ENCODE data around the gene MEA1.
"Not testable (repeated sequence)": the region's sequence is repeated elsewhere in the genome, so short reads cannot be mapped to it uniquely, and the experiment has no call there.

MEA1 gene

GRCh38 chr6:43006251-43006650 is 7.5 kb downstream of the MEA1 start:
- DNase-seq, result no peak

- no peak for DNase-seq
Measured at GRCh38 chr6:43005844-43006243, 7.9 kb downstream of the MEA1 start.

GRCh38 chr6:43001843-43002242 is 11.9 kb downstream of the MEA1 start:
- no peak for DNase-seq

GRCh38 chr6:42998205-42998604 is 15.5 kb downstream of the MEA1 start:
- not testable (repeated sequence) for DNase-seq

- DNase-seq, result no peak
Measured at GRCh38 chr6:42996513-42996912, 17.2 kb downstream of the MEA1 start.

- DNase-seq, result no peak
Measured at GRCh38 chr6:42993445-42993844, 20.3 kb downstream of the MEA1 start.

- DNase-seq, result no peak
Measured at GRCh38 chr6:42989923-42990322, 23.8 kb downstream of the MEA1 start.

- DNase-seq, result no peak
Measured at GRCh38 chr6:42988486-42989020, 25.2 kb downstream of the MEA1 start.

GRCh38 chr6:42987533-42988451 is 26.0 kb downstream of the MEA1 start:
- DNase-seq, result no peak

GRCh38 chr6:42984924-42985475 is 28.7 kb downstream of the MEA1 start:
- no peak for DNase-seq

- DNase-seq, result peak; percentile 98 to 99
Measured at GRCh38 chr6:42984001-42984923, 29.5 kb downstream of the MEA1 start, which contains the start of gene PPP2R5D. PPP2R5D (plus strand) TSS chr6:42984570; CDS start chr6:42984678, 108 bp downstream.

GRCh38 chr6:42981836-42982235 is 31.9 kb downstream of the MEA1 start:
- DNase-seq, result no peak

- DNase-seq, result no peak
Measured at GRCh38 chr6:42979523-42980177, 34.1 kb downstream of the MEA1 start.

GRCh38 chr6:42978839-42979522 is 34.8 kb downstream of the MEA1 start, which contains the start of gene PEX6:
PEX6 (minus strand) TSS chr6:42979181; CDS start chr6:42979150, 31 bp downstream.
- peak; percentile 81 to 88 for DNase-seq

GRCh38 chr6:42978487-42978838 is 35.3 kb downstream of the MEA1 start:
- DNase-seq, result peak in 1 of 2 experiments; percentile 8

- DNase-seq, result no peak
Measured at GRCh38 chr6:42974919-42975505, 38.7 kb downstream of the MEA1 start.

- no peak for DNase-seq
Measured at GRCh38 chr6:42973926-42974325, 39.8 kb downstream of the MEA1 start.

GRCh38 chr6:42971746-42972327 is 41.9 kb downstream of the MEA1 start:
- no peak for DNase-seq

- no peak for DNase-seq
Measured at GRCh38 chr6:42970871-42971612, 42.7 kb downstream of the MEA1 start.

- DNase-seq, result no peak
Measured at GRCh38 chr6:42969934-42970333, 43.8 kb downstream of the MEA1 start.
